Urothelium cell line (cell line): ENCODE measurements around the gene DAB2IP.
A peak's percentile ranks its signal among the peaks of the same experiment; 100 is the strongest.

ENCODE experiments used
- DNase-seq: peaks from one replicate; pipeline ENCODE4 v3.0.0; 2011; ENCODE audit warnings: low spot score, mixed read lengths
- FAIRE-seq: peaks from 2 replicates; lab custom pipeline; 2011; peaks lifted over from hg19 to GRCh38; lab: Jason Lieb, UNC

Gene DAB2IP

GRCh38 chr9:121625590-121625989 is 25.8 kb upstream of the DAB2IP start:
- FAIRE-seq (no peak), DNase-seq (no peak)

DNA sequence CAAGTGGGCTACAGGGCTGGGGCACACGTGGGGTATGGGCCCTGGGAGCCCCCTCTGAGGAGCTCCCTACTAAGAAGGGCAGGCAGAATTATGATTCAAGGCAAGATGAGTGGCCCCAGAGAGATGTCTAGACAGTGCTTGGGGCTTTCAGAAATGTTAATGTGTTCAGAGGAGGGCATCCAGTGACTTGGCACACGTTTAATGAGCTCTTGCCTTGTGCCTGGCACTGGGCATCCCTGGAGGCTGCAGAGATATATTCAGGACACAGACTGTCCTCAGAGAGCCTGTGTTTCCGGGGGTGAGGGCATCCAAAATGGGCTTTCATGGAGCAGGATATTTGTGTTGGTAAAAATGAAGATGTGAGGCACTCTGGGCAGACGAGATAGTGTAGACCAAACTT is 25.4 kb upstream of the DAB2IP start:
- DNase-seq (no peak), FAIRE-seq (no peak)

- DNase-seq = no peak
- FAIRE-seq = no peak
These were observed 24.0 kb upstream of the DAB2IP start for GRCh38 chr9:121627427-121627826.

GRCh38 chr9:121628401-121628800 is 23.0 kb upstream of the DAB2IP start:
- FAIRE-seq (no peak), DNase-seq (no peak)

DNA sequence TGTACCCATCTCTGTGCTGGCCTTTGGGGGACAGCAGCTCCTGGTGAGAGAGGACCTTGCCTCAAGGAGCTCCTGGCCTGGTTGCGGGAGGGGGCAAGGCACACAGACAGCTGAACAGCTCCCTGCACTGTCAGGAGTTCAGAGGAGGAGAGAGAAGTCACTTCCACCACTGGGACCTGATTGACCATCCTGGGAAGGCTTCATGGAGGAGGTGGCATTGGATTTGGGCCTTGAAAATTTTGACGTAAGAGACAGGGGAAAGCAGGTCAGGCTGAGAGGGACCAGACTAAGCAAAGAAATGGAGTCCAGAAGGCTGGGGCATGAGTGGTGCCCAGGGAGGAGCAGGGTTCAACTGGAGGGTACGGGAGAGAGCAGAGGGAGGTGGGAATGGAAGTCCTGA is 20.3 kb upstream of the DAB2IP start:
- no peak for FAIRE-seq
- DNase-seq = no peak

DNA sequence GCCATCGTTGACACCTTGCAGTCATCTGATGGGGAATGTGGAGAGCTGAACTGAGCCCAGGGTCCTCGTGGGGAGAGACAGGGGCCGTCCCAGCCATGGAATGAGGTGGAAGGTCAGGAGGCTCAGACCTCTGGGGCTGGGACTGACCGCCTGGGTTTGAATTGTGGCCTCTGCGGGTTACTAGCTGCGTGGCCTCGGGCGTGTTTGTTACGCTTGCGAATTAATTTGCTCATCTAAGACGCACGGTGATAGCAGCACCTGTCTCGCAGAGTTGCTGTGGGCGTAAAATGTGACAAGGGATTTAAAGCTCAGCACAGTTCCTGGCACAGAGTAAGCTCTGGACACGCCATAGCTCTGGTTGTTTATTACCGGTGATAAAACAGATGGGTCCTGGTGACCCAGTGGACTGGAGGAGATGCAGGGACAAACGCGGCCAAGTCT is 19.4 kb upstream of the DAB2IP start:
- no peak for DNase-seq
- no peak for FAIRE-seq

DNA sequence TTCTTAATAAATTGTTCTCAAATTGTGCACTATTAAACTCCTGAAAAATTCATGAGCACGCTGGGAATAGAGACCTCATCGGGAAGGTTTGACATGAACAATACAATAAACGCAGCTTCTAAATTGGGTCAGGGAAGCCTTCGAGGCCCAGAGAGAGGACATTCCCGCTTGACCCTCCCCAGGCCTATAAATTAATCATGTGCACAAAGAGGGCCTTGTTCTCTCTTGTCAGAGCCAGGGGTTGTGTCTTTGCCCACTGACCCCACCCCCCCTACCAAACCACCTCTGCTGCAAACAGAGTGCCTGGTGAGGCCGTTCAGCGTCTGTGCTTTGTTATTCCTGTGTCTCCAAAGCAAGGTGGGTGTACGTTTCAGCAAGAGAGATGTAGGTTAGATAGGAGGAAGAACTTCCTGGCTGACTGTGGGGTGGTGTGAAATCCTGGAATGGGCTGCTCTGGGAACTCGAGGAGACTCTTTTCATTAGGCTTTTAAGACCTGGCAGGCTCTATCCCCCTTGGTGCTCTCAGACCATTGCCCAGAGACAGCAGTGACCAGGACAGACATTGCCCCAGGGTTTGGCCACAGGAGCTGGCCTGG is 18.2 kb upstream of the DAB2IP start:
- DNase-seq = peak; percentile 39
- no peak for FAIRE-seq

- FAIRE-seq = no peak
These were observed 17.7 kb upstream of the DAB2IP start for GRCh38 chr9:121633736-121634135.

DNA sequence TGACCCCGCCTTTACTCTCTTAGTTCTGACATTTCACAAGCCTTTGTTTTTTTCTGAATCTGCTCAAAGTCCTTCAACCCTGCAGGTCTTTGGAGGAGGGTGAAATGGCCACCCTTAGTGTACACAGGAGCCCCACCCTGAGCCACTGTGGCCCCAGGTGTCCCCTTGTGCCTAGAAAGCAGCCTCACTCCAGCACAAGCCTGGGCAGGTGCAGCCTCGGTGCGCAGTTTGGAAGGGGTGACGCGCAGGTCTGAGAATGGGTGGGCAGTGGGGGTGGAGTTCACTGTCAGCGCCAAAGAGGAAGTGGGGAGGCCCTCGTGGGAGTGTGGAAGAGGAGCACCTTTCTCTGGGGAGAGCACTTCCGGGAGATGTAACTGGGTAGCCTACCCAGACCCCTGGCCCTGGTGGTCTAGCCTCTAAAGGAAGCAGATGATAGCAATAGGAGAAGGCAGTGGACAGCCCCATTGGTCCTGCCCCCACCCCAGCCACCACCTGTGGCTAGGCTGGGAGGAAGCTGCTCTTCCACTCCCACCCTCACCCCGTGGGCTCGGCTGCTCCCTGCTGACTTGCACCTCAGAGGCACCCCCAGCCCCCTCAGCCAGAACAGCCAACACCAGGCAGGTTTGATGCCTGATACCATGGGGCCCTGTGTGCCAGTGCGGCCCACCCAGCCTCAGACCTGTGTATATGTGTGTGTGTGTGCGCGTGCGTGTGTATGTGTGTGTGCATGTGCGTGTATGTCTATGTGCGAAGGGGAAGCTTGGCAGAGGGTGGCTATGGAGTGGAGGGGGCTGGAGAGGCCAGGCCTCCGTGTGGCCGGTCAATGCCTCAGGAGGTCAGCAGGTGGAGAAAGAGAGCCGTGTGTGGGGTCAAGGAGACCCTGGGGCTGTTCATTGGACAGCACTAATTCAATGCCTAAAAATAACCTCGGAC is 16.8 kb upstream of the DAB2IP start:
- no peak for FAIRE-seq
- no peak for DNase-seq

More at GRCh38 chr9:121633736-121634135, 17.7 kb upstream of the DAB2IP start:
- no peak for DNase-seq

DNA sequence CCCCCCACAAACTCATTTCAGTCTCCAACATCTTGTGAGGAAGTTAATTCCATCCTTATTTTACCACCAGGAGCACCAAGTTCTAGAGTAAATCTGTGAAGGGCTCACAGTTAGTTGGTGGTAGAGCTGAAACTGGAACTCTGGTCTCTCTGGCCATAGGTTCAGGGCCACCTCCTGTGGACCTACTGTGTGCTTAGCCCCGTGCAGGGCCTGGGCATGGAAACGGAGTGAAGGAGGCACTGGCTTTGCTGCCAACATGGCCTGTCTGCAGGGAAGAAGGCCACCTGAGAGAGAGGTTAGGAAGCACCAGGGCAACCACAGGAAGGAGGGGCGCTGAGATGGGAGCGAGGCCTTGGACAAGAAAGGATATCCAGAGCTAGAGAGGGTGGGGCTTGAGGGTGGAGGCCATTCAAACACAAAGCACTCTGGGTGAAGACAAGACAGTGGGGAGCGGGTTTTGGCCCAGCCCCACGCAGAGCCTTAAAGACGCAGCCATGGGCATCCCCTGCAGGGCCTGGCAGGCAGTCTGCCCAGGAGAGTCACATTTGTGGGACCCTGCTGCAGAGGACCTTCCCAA is 16.0 kb upstream of the DAB2IP start:
- FAIRE-seq (no peak), DNase-seq (no peak)

GRCh38 chr9:121636341-121636865 is 15.0 kb upstream of the DAB2IP start:
- DNase-seq (no peak), FAIRE-seq (no peak)

DNA sequence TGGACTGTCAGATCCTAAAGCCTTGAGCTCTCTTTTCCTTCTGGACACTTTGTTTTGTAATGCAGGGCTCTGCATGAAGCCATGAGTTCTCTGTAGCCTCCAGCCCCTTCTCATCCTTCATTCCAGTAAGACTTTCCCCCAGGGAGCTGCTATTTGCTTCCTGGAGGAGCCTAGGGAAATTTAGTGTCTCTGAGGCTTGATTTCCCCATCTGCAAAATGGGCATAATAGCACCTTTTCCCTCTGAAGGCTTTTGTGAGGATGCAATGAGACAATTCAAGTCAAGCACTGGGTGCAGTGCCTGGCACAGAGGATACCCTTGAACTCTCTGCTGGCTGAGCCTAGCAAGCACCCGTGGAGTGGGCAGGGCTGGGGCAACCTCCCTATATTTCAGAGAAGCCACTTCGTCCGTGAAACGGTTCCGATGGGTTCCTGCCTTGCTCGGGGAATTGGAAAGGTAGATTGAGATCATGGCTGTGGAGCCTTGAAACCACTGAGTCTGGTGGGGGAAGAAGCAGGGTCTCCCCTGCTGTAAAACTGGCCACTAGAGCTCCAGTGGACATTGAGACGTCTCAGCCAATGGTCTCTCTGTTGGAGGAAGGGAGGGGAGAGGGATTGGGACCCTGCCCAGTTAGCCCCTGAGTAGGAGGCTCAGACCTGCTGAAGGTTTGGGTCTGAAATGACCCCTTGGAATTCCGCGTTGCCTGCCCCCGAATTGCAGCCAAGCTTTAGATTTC is 14.3 kb upstream of the DAB2IP start:
- DNase-seq = no peak
- no peak for FAIRE-seq

- DNase-seq (peak; percentile 86), FAIRE-seq (peak; percentile 32)
These were observed 13.7 kb upstream of the DAB2IP start for GRCh38 chr9:121637713-121638220.

DNA sequence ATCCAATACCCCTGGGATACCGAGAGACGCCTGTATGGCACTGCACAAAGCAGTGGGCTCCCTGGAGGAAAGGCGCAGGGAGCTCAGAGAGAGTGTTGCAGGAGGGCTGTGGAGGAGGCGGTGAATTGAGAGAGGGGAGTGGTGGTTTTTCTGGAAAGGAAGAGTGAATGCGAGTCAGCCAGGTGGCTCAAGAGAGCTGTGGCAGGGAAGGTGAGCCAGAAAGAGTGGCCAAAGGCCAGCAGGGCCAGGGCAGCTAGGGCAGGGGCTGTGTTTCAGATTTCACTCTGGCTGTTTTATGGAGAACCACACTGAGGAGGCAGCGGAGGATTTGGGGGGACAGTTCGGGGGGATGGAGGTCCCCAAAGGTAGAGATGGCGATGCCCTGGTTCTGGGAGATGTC is 13.0 kb upstream of the DAB2IP start:
- FAIRE-seq (no peak), DNase-seq (no peak)

GRCh38 chr9:121638901-121639592 is 12.4 kb upstream of the DAB2IP start:
- no peak for FAIRE-seq

GRCh38 chr9:121639619-121640018 is 11.8 kb upstream of the DAB2IP start:
- DNase-seq (no peak), FAIRE-seq (no peak)

More at GRCh38 chr9:121638901-121639592, 12.4 kb upstream of the DAB2IP start:
- DNase-seq = no peak

GRCh38 chr9:121640076-121640475 is 11.4 kb upstream of the DAB2IP start:
- DNase-seq (peak; percentile 29), FAIRE-seq (no peak)

- FAIRE-seq (no peak), DNase-seq (no peak)
These were observed 10.8 kb upstream of the DAB2IP start for GRCh38 chr9:121640491-121641223.

DNA sequence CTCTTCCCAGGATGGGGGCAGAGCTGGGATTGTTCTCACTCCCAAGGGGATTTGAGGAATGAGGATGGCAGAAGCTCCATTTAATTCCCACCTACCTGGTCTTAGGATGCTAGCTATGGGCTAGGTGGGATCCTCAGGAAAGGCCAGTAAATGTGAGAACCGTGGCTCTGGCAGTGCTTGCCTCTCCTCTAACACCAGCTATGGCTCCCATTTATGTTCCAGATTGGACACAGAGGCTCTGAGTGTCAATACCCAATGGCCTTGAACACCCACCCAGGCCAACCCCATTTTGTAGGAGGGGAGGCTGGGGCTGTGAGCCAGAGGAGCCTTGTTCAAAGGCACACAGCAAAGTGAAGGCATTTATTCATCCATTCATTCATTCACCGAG is 10.2 kb upstream of the DAB2IP start:
- no peak for DNase-seq
- no peak for FAIRE-seq
